Breast epithelium (tissue), 4 donors: ENCODE measurements around the gene PLA2G2D. TPM values are rescaled to one million over a fixed set of nuclear protein-coding genes. Genes with fewer than 3 reads are reported as not detected.

Experiments used
- DNase-seq, 2 donors: peaks; one replicate each; pipeline ENCODE4 v3.0.0-alpha.2; 2019; ENCODE audit warnings: low spot score in 2 of 2
- H3K27ac ChIP-seq, 2 donors: fragments of 200-600 bp; sonication (generic) in 1 of 2; one replicate each; pipeline ENCODE4 v1.5.1; 2016 to 2019; ENCODE audit warnings: mild to moderate bottlenecking in 1 of 2
- H3K27me3 ChIP-seq, 2 donors: fragments of 200-600 bp; sonication (generic) in 1 of 2; one replicate each; pipeline versions ENCODE4 v1.5.1 to v1.6.0; 2017 to 2019; ENCODE audit warnings: control low read depth in 1 of 2, mild to moderate bottlenecking in 1 of 2
- H3K36me3 ChIP-seq: fragments of 200-600 bp; one replicate; pipeline ENCODE4 v1.5.1; 2019
- H3K4me1 ChIP-seq, 2 donors: fragments of 200-600 bp; sonication (generic); one replicate each; pipeline ENCODE4 v1.5.1; 2016 to 2019; ENCODE audit warnings: control low read depth in 1 of 2
- H3K4me3 ChIP-seq, 3 donors: fragments of 200-600 bp; sonication (generic); 1 replicate in 2 of 3; 2 replicates in 1 of 3; pipeline ENCODE4 v1.5.1; 2016 to 2019; ENCODE audit warnings: mild to moderate bottlenecking in 3 of 3, moderate library complexity in 2 of 3
- H3K9me3 ChIP-seq, 2 donors: fragments of 200-600 bp; sonication (generic) in 1 of 2; one replicate each; pipeline ENCODE4 v1.5.1; 2016 to 2019; ENCODE audit warnings: control low read depth in 1 of 2
- POLR2A ChIP-seq: fragments of 450-650 bp; IDR thresholded peaks from one replicate; pipeline ENCODE4 v1.6.1; 2016; ENCODE audit warnings: antibody characterized with exemption, mild to moderate bottlenecking, moderate library complexity
- POLR2AphosphoS5 ChIP-seq, 3 donors: sonication (generic); formaldehyde crosslinking; IDR thresholded peaks; one replicate each; pipeline ENCODE4 v1.6.1; 2017; ENCODE audit warnings: antibody characterized with exemption in 3 of 3
- intact Hi-C: fragments of 100-400 bp; cut with DNase I; formaldehyde crosslinking; loops from one replicate; pipeline ENCODE4 v1.15.1; 2023; ENCODE audit warnings: low total_unique reads
- total RNA-seq, 3 donors: library from RNA; depleted of rRNA; stranded (reverse); fragments of >200 nt; gene quantifications; one replicate each; pipeline ENCODE4 v1.1.0, GENCODE V29; 2016
- TF ChIP-seq, protein P1 (sequence below), 3 donors: fragments of 450-650 bp; IDR thresholded peaks; one replicate each; pipeline ENCODE4 v1.5.1; 2016 to 2017; ENCODE audit warnings: antibody characterized with exemption in 3 of 3, mild to moderate bottlenecking in 3 of 3, moderate library complexity in 3 of 3

The PLA2G2D gene
- total RNA-seq, 3 donors from 2014 or later, result 0.44 TPM; not detected in 2

DNA sequence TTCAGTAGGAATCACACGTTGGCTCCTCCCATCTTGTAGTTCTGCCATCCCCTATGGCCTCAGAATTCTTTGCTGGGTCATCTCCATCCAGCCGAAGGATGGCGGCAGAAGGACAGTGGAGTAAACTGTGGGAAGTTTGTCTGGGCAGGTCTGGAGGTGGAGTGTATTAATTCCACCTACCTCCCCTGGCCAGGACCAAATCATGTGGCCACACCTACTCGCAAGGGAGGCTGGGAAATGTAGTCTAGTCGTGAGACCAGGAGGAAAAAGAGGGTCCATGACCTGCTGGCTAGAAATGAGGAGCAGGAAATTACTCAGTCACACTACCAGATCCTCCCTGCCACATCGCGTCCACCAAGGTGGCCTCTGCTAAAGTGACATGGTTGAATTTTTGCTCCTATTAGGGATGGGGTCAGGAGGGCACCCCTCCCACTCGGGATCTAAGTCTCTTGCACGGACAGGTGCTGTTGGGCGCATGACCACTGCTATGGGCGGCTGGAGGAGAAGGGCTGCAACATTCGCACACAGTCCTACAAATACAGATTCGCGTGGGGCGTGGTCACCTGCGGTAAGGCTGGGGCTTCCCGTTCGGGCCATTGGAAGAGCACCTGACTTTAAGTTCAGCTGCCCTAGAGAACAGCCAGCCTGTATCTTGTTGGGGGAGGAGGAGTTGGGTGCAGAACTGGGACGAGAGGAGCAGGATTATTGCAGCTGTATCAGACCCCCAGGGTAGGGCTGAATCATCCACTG, 29.8 kb downstream of the PLA2G2D start:
- H3K36me3 ChIP-seq, result no peaks in the 10 kb centered on the region
- no peak overlapping the region for H3K27ac ChIP-seq
- no peaks in the 10 kb centered on the region for H3K4me1 ChIP-seq
- H3K4me3 ChIP-seq, result no peak overlapping the region
- no peaks in the 10 kb centered on the region for H3K27me3 ChIP-seq
- intact Hi-C loops, result no loop called here
- H3K9me3 ChIP-seq, result no peaks in the 10 kb centered on the region
- no peak for DNase-seq
- TF ChIP-seq POLR2AphosphoS5 (IDR thresholded peaks at IDR 0.05) (no peak), POLR2A (no peak)
- TF ChIP-seq, protein P1, sequence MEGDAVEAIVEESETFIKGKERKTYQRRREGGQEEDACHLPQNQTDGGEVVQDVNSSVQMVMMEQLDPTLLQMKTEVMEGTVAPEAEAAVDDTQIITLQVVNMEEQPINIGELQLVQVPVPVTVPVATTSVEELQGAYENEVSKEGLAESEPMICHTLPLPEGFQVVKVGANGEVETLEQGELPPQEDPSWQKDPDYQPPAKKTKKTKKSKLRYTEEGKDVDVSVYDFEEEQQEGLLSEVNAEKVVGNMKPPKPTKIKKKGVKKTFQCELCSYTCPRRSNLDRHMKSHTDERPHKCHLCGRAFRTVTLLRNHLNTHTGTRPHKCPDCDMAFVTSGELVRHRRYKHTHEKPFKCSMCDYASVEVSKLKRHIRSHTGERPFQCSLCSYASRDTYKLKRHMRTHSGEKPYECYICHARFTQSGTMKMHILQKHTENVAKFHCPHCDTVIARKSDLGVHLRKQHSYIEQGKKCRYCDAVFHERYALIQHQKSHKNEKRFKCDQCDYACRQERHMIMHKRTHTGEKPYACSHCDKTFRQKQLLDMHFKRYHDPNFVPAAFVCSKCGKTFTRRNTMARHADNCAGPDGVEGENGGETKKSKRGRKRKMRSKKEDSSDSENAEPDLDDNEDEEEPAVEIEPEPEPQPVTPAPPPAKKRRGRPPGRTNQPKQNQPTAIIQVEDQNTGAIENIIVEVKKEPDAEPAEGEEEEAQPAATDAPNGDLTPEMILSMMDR (IDR thresholded peaks at IDR 0.05), result no peak

DNA sequence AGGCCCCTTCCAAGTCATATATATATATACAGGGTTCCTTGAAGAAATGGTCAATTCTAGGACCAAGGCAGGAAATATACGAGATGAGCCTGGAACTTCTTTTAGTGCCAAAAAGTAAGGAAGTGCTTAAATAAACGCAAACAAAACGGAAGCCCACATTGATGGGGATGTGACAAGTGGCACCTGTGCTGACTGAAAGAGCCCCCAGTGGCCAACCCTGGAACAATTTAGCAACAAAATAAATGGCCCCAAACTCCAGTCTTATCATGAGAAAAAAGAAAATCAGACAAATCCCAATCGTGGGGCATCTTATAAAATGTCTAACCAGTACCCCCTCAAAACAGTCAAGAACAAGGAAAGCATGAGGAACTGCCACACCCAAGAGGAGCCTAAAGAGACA, 31.7 kb downstream of the PLA2G2D start:
- Histone ChIP-seq H3K4me1 (no peaks in the 10 kb centered on the region), H3K9me3 (no peaks in the 10 kb centered on the region), H3K27ac (no peak overlapping the region), H3K4me3 (no peak overlapping the region), H3K27me3 (no peaks in the 10 kb centered on the region), H3K36me3 (no peaks in the 10 kb centered on the region)
- no peak for DNase-seq
- intact Hi-C loops, result no loop called here
- TF ChIP-seq POLR2A (no peak), POLR2AphosphoS5 (IDR thresholded peaks at IDR 0.05) (no peak)
- TF ChIP-seq, protein P1 (IDR thresholded peaks at IDR 0.05), result no peak

DNA sequence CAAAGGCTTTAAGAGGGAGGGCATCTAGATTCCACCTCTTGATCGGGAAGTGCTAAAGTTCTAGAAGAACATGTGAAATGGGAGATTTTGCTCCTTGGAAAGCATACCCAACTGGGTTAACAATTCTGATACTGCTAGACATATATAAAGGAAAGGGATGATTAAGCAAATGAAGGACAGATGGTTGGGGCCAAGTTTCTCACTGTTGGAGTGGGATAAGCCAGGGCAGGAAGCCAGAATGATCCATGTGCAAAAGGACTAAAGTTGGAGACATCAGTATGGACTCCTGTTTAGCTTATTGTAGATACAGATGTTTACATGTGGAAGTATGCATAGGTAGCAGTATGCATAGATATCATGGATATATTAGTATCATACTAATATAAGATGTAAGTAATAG, 32.5 kb downstream of the PLA2G2D start:
- Histone ChIP-seq H3K9me3 (no peaks in the 10 kb centered on the region), H3K4me1 (no peaks in the 10 kb centered on the region), H3K27ac (no peak overlapping the region), H3K27me3 (no peaks in the 10 kb centered on the region), H3K36me3 (no peaks in the 10 kb centered on the region), H3K4me3 (no peak overlapping the region)
- TF ChIP-seq, protein P1 (IDR thresholded peaks at IDR 0.05), result no peak
- TF ChIP-seq POLR2A, result no peak
- no peak for TF ChIP-seq POLR2AphosphoS5 (IDR thresholded peaks at IDR 0.05)
- no peak for DNase-seq
- intact Hi-C loops, result no loop called here

- H3K27me3 ChIP-seq, result no peaks in the 10 kb centered on the region
- no peaks in the 10 kb centered on the region for H3K9me3 ChIP-seq
- H3K27ac ChIP-seq, result no peak overlapping the region
- no peaks in the 10 kb centered on the region for H3K36me3 ChIP-seq
- TF ChIP-seq POLR2A (no peak), POLR2AphosphoS5 (IDR thresholded peaks at IDR 0.05) (no peak)
- TF ChIP-seq, protein P1 (IDR thresholded peaks at IDR 0.05), result no peak
- intact Hi-C loops, result no loop called here
- no peaks in the 10 kb centered on the region for H3K4me1 ChIP-seq
- no peak for DNase-seq
- no peak overlapping the region for H3K4me3 ChIP-seq
Observed at GRCh38 chr1:20083178-20083944, 36.0 kb downstream of the PLA2G2D start.

DNA sequence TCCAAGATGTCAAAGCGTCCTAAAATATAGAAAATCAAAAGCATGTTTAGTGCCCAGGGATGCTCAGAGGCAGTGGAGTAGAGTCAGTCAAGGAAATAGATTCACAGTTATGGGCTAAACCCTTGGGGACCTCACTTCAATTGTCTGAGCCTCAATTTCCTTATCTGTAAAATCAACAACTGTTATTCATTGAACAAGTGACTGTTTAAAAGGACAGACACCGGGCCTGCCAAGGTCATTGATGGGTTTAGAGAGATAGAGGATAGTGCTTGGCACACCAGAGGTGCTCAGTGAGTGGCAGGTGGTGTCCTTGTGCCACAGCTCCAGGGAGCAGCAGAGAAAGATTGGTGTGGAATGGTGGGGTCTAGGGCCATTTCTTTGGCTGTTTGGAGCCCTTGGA, 36.6 kb downstream of the PLA2G2D start:
- intact Hi-C loops, result no loop called here
- Histone ChIP-seq H3K9me3 (no peaks in the 10 kb centered on the region), H3K27ac (no peak overlapping the region), H3K4me3 (no peak overlapping the region), H3K36me3 (no peaks in the 10 kb centered on the region), H3K27me3 (no peaks in the 10 kb centered on the region), H3K4me1 (no peaks in the 10 kb centered on the region)
- no peak for TF ChIP-seq POLR2AphosphoS5 (IDR thresholded peaks at IDR 0.05)
- TF ChIP-seq POLR2A, result no peak
- TF ChIP-seq, protein P1 (IDR thresholded peaks at IDR 0.05), result no peak
- no peak for DNase-seq
